ENCODE measurements around the gene ICE2. TPM values are rescaled to one million over a fixed set of nuclear protein-coding genes. Genes with fewer than 3 reads are reported as not detected.

ICE2 gene
- total RNA-seq, 1 experiment from 2014 or later, result 42.3 TPM

GRCh38 chr15:60513676-60514075, 34.7 kb upstream of the ICE2 start:
- Mint-ChIP-seq H3K27ac (ENCODE audit: unreplicated experiment) (no peak overlapping the region), H3K4me1 (ENCODE audit: low read depth, unreplicated experiment) (no peaks in the 10 kb centered on the region), H3K27me3 (ENCODE audit: insufficient read depth, unreplicated experiment) (no peaks in the 10 kb centered on the region), H3K36me3 (ENCODE audit: insufficient read depth, unreplicated experiment) (peaks cover 16% of the 10 kb centered on the region), H3K9me3 (ENCODE audit: unreplicated experiment) (no peaks in the 10 kb centered on the region), H3K4me3 (ENCODE audit: unreplicated experiment) (no peak overlapping the region)
- BruUV-seq (replicated peaks), result no TSS peak
- no peak for DNase-seq
- intact Hi-C loops (cut with micrococcal nuclease; ENCODE audit: unreplicated experiment), result no loop called here
- Histone ChIP-seq H3K4me1 (no peaks in the 10 kb centered on the region), H3K36me3 (ENCODE audit: control insufficient read depth, insufficient read depth, low read length) (no peaks in the 10 kb centered on the region), H3K4me3 (ENCODE audit: low read depth, low read length) (no peak overlapping the region), H3K9me3 (no peaks in the 10 kb centered on the region), H3K27me3 (replicated peaks; ENCODE audit: control insufficient read depth, insufficient read depth, low read length) (no peaks in the 10 kb centered on the region)
- CTCF ChIA-PET, result no interaction called here
- TF ChIP-seq, protein P1, sequence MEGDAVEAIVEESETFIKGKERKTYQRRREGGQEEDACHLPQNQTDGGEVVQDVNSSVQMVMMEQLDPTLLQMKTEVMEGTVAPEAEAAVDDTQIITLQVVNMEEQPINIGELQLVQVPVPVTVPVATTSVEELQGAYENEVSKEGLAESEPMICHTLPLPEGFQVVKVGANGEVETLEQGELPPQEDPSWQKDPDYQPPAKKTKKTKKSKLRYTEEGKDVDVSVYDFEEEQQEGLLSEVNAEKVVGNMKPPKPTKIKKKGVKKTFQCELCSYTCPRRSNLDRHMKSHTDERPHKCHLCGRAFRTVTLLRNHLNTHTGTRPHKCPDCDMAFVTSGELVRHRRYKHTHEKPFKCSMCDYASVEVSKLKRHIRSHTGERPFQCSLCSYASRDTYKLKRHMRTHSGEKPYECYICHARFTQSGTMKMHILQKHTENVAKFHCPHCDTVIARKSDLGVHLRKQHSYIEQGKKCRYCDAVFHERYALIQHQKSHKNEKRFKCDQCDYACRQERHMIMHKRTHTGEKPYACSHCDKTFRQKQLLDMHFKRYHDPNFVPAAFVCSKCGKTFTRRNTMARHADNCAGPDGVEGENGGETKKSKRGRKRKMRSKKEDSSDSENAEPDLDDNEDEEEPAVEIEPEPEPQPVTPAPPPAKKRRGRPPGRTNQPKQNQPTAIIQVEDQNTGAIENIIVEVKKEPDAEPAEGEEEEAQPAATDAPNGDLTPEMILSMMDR (IDR thresholded peaks at IDR 0.05; ENCODE audit: insufficient read depth in 1 of 2, low read depth in 1 of 2, low read length in 1 of 2, severe bottlenecking in 1 of 2, unreplicated experiment in 1 of 2), result no peak
- POLR2A ChIA-PET, result no interaction called here

DNA sequence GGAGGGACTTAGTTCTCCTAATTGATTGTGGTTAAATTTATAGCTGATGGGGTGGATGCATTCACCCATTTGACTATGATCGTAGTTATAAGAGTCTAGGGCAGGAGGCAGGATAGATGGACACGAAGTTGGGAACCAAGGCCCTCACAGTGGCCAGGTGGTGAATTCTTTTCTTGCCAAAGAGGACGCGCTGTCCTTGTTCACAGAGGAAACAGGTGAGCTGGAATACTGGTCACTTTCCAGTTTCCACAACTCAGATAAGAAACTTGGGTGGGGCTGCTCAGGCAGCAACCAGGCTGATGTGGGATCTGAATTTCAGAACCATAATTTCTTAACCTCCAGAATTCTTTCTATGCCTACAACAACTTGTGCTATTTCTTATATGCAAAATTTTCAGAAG, 34.0 kb upstream of the ICE2 start:
- TF ChIP-seq, protein P1 (IDR thresholded peaks at IDR 0.05; ENCODE audit: insufficient read depth in 1 of 2, low read depth in 1 of 2, low read length in 1 of 2, severe bottlenecking in 1 of 2, unreplicated experiment in 1 of 2), result no peak
- H3K4me3 Mint-ChIP-seq (ENCODE audit: unreplicated experiment), result no peak overlapping the region
- ChIA-PET POLR2A (no interaction called here), CTCF (no interaction called here)
- DNase-seq, result no peak
- no peaks in the 10 kb centered on the region for H3K9me3 ChIP-seq
- no peaks in the 10 kb centered on the region for H3K36me3 ChIP-seq (ENCODE audit: control insufficient read depth, insufficient read depth, low read length)
- H3K4me1 Mint-ChIP-seq (ENCODE audit: low read depth, unreplicated experiment), result no peaks in the 10 kb centered on the region
- H3K4me3 ChIP-seq (ENCODE audit: low read depth, low read length), result no peak overlapping the region
- peaks cover 16% of the 10 kb centered on the region for H3K36me3 Mint-ChIP-seq (ENCODE audit: insufficient read depth, unreplicated experiment)
- no peaks in the 10 kb centered on the region for H3K9me3 Mint-ChIP-seq (ENCODE audit: unreplicated experiment)
- H3K4me1 ChIP-seq, result no peaks in the 10 kb centered on the region
- no peak overlapping the region for H3K27ac Mint-ChIP-seq (ENCODE audit: unreplicated experiment)
- BruUV-seq (replicated peaks), result no TSS peak
- no peaks in the 10 kb centered on the region for H3K27me3 ChIP-seq (replicated peaks; ENCODE audit: control insufficient read depth, insufficient read depth, low read length)
- intact Hi-C loops (cut with micrococcal nuclease; ENCODE audit: unreplicated experiment), result no loop called here
- H3K27me3 Mint-ChIP-seq (ENCODE audit: insufficient read depth, unreplicated experiment), result no peaks in the 10 kb centered on the region

DNA sequence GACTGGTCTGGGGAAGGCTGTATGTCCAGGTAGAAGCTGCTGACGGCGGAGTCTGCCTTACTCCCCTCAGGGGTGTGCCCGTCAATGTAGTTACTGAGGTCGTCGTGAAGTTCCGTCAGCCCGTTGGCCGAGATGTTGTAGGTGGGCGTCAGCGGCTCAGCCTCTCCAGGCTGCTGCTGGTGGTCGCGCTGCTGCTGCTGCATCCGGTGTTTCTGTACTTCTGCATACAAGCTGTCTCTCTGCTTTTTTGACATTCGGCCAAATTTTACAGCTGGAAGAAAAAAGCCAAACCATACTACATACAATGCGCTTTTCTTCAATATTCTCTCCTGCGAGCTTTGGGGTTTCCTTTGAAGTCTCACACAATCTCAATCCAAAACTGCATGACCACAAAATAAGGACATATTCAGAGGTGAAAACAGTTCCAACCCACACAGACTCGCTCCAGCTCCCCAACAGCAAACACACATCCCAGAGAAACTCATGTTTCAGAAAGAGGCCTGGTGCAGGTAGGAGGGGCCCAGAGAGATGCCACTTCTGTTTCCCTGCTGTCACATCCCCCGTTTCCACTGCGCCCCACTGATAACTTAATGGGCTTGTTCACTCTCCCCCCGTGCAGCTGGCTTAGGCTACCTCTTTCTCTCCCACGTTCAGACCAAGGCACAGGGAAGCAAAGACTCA, 32.5 kb upstream of the ICE2 start:
- no peaks in the 10 kb centered on the region for H3K27me3 ChIP-seq (replicated peaks; ENCODE audit: control insufficient read depth, insufficient read depth, low read length)
- no peaks in the 10 kb centered on the region for H3K4me1 ChIP-seq
- no peak for DNase-seq
- H3K27ac Mint-ChIP-seq (ENCODE audit: unreplicated experiment), result no peak overlapping the region
- H3K36me3 Mint-ChIP-seq (ENCODE audit: insufficient read depth, unreplicated experiment), result peaks cover 16% of the 10 kb centered on the region
- TF ChIP-seq, protein P1 (IDR thresholded peaks at IDR 0.05; ENCODE audit: insufficient read depth in 1 of 2, low read depth in 1 of 2, low read length in 1 of 2, severe bottlenecking in 1 of 2, unreplicated experiment in 1 of 2), result no peak
- H3K27me3 Mint-ChIP-seq (ENCODE audit: insufficient read depth, unreplicated experiment), result no peaks in the 10 kb centered on the region
- H3K36me3 ChIP-seq (ENCODE audit: control insufficient read depth, insufficient read depth, low read length), result no peaks in the 10 kb centered on the region
- no peak overlapping the region for H3K4me3 Mint-ChIP-seq (ENCODE audit: unreplicated experiment)
- BruUV-seq (replicated peaks), result no TSS peak
- no peaks in the 10 kb centered on the region for H3K9me3 Mint-ChIP-seq (ENCODE audit: unreplicated experiment)
- CTCF ChIA-PET, result interaction anchor here (1.1 kb wide), 1 partner anchor 9 kb away, joined by 7 read pairs; no protein-coding TSS in a partner anchor
- POLR2A ChIA-PET, result no interaction called here
- H3K4me3 ChIP-seq (ENCODE audit: low read depth, low read length), result no peak overlapping the region
- H3K9me3 ChIP-seq, result no peaks in the 10 kb centered on the region
- H3K4me1 Mint-ChIP-seq (ENCODE audit: low read depth, unreplicated experiment), result peaks cover 8% of the 10 kb centered on the region
- intact Hi-C loops (cut with micrococcal nuclease; ENCODE audit: unreplicated experiment), result no loop called here
